Stomach smooth muscle (tissue), 2 donors: Measurements from ENCODE around the gene FMNL1.
A peak's percentile ranks its signal among the peaks of the same experiment; 100 is the strongest.

Experiments
- H3K27ac ChIP-seq: one replicate; pipeline ENCODE4 v1.7.0; 2013; ENCODE audit warnings: mild to moderate bottlenecking, low read length, inconsistent platforms
- H3K27me3 ChIP-seq, 2 donors: one replicate each; pipeline ENCODE4 v1.7.0; 2013; ENCODE audit warnings: low read length in 2 of 2; ENCODE audit not compliant: insufficient read depth in 2 of 2, control insufficient read depth in 1 of 2
- H3K36me3 ChIP-seq, 2 donors: one replicate each; pipeline ENCODE4 v1.7.0; 2013; ENCODE audit warnings: low read length in 2 of 2; ENCODE audit not compliant: control insufficient read depth in 2 of 2, insufficient read depth in 2 of 2
- H3K4me1 ChIP-seq: one replicate; pipeline ENCODE4 v1.7.0; 2013; ENCODE audit warnings: low read length; ENCODE audit not compliant: control insufficient read depth, insufficient read depth
- H3K4me3 ChIP-seq, 2 donors: one replicate each; pipeline ENCODE4 v1.7.0; 2013; ENCODE audit warnings: low read length in 2 of 2
- H3K9ac ChIP-seq, 2 donors: one replicate each; pipeline ENCODE4 v1.7.0; 2013; ENCODE audit warnings: low read length in 2 of 2, mild to moderate bottlenecking in 1 of 2
- H3K9me3 ChIP-seq, 2 donors: one replicate each; pipeline ENCODE4 v1.7.0; 2013; ENCODE audit warnings: low read length in 2 of 2; ENCODE audit not compliant: control insufficient read depth in 2 of 2
- donor health status: healthy.
- donor health status: Pancreatic carcinoma.

The FMNL1 gene

DNA sequence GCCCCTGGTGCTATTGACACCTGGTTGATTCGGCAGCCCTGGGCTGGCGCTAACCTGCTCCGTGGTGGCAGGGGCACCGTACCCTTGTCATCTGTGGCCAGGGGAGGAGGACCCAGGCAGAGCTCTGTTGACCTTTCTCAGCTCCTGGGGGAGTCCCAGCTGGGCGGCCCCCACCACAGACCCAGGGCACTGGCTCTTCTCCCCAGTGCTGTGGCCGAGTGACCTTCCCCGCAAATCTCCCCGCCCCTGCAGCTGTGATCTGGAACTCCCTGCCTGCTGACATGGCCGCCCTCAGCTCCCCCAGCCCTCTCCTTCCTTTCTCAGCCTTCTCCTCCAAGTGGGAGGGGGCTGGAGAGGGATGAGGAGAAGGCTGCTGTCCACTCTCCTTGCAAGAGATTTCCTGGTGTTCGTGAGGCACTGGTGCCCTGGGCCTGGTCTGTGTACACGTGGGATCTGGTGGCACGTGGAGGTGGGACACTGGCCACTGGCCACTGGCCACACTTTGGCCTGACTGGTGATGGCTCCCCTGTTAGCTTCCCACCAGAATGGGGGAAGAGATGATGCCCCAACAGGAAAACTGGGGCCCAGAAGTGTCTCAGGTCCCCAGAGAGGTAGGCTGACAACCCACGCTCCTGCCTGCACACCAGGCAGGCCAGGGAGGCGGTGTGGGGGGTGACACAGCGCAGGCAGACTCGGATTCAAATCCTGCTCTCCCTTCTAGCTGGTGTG is 8.2 kb downstream of the FMNL1 start:
- no peak overlapping the region for H3K4me3 ChIP-seq
- H3K36me3 ChIP-seq, result no peaks in the 10 kb centered on the region
- no peaks in the 10 kb centered on the region for H3K9me3 ChIP-seq
- H3K27me3 ChIP-seq, result peaks cover 0 to 2% of the 10 kb centered on the region in 2 donors
- peaks cover 35% of the 10 kb centered on the region for H3K4me1 ChIP-seq
- no peak overlapping the region for H3K9ac ChIP-seq
- H3K27ac ChIP-seq, result peak overlapping the region; percentile 55

DNA sequence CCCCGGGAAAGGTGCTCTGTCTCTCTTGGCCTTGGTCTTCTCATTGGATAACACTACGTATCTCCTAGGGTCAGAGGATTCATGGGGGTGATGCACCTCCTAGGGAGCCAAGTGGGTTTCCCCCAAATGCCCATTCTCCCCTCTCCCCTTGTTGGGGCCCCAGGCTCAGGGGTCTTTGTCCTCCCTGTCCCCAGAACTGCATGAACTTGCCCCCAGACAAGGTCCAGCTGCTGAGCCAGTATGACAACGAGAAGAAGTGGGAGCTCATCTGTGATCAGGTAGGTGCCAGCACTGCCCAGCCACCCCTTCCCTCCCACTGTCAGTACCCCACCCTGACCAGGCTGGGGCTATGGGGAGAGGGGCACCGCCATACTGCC is 8.7 kb downstream of the FMNL1 start:
- H3K27me3 ChIP-seq, result peaks cover 0 to 6% of the 10 kb centered on the region in 2 donors
- H3K4me1 ChIP-seq, result peaks cover 33% of the 10 kb centered on the region
- no peaks in the 10 kb centered on the region for H3K36me3 ChIP-seq
- H3K27ac ChIP-seq, result no peak overlapping the region
- H3K9ac ChIP-seq, result no peak overlapping the region
- H3K9me3 ChIP-seq, result no peaks in the 10 kb centered on the region
- no peak overlapping the region for H3K4me3 ChIP-seq

DNA sequence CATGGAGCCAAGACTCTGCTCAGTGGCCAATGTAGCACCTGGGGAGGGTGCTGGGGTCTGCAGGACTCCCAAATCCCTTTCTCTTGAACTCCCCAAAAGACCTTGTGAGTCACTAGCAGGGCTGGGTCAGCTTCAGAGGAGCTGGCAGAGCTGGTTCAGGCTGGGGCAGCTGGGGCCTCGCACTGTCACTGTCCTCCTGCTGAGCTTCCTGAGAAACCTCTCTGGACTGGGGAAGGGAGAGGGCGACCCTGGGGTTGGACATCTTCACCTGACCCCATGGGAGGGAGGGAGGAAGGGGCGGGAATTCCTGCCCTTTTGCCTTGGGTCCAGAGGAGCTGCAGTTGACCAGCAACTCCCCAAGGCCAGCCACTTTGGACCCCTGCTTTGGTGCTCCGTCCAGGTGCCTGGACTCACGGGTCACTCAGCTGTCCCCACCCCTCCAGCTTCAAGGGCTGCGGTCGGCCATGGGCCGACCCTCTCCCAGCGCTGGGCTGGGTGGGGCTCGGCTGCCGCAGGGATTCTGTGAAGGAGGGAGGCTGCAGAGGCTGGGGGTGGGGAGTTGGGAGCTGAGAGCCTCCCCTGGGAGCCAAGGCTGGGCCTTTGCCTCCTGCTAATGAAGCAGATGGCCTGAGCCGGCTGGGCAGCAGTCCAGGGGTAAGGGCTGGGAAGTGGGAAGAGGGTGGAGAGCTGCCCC is 9.2 kb downstream of the FMNL1 start:
- Histone ChIP-seq H3K27ac (no peak overlapping the region), H3K9me3 (no peaks in the 10 kb centered on the region), H3K4me1 (peaks cover 38% of the 10 kb centered on the region), H3K36me3 (no peaks in the 10 kb centered on the region), H3K27me3 (peaks cover under 1 to 8% of the 10 kb centered on the region in 2 donors), H3K4me3 (no peak overlapping the region), H3K9ac (no peak overlapping the region)

DNA sequence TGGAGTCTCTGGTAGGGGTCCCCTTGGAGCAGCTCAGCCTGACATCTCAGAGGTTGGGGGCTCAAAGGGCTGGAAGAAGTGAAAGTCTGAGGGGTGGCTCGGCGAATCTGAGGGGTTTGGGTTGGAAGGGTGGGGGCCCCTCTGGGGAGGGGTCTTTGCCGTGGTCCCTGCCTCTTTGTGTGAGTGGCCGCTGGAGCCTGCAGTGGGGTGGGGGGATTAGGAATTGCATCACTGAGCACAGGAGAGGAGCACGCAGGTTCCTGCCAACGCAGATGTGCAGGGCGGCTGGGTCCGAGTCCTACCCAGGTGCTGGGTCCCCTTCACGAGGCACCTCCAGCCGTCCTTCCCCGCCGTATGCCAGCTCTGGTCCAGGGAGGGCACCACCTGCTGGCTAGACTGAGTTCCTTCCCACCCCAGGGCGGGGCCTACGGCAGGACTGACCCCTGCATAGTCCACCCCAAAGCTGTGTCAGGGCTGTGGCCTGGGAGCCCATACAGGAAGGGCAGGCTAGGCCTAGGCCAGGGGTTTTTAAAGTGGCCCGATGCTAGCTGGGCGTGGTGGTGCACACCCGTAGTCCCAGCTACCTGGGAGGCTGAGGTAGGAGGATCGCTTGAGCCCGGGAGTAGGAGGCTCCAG is 9.9 kb downstream of the FMNL1 start:
- no peak overlapping the region for H3K4me3 ChIP-seq
- no peak overlapping the region for H3K9ac ChIP-seq
- peaks cover 2 to 8% of the 10 kb centered on the region in 2 donors for H3K27me3 ChIP-seq
- H3K27ac ChIP-seq, result no peak overlapping the region
- no peaks in the 10 kb centered on the region for H3K9me3 ChIP-seq
- no peaks in the 10 kb centered on the region for H3K36me3 ChIP-seq
- peaks cover 39% of the 10 kb centered on the region for H3K4me1 ChIP-seq

DNA sequence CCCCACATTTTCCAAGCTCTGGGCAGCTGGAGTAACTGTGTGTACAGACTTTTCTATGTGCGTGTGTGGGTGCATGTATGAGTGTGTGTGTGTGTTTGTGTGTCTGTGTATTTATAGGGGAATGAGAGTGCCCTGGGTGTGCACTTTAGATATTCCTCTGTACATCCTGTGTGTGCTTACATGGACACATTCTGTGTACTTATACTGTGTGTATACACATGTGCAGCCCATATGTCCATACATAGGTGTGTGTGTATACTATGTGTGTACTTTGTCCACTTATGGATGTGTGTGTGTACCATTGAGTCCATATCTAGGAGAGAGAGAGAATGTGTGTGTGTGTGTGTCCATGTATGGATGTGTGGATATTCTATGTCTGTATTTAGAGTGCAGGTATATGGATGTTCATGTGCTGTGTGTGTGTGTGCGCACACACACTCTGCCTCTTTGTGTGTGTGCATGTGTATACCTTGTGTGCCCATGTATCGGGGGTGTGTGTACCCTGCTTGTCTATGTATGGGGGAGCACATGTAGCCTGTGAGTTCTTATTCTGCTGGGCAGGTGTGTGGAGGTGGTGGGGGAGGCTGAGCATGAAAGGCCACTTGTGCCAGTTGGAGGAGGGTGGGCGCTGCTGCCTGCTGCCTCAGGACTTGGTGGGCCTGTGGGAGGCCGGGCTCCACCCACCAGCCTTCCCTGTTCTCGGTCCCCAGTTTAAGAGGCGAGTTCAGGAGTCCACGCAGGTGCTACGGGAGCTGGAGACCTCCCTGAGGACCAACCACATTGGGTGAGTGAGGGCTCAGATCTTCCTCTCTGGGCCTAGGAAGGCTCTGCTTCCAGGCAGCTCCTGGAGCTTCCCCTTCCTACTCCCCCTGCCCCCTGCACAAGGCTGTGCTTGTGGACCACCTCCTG is 11.1 kb downstream of the FMNL1 start:
- Histone ChIP-seq H3K36me3 (peaks cover 0 to 2% of the 10 kb centered on the region in 2 donors), H3K27ac (no peak overlapping the region), H3K4me1 (peaks cover 35% of the 10 kb centered on the region), H3K4me3 (no peak overlapping the region), H3K27me3 (peaks cover 2 to 8% of the 10 kb centered on the region in 2 donors), H3K9ac (no peak overlapping the region), H3K9me3 (no peaks in the 10 kb centered on the region)

DNA sequence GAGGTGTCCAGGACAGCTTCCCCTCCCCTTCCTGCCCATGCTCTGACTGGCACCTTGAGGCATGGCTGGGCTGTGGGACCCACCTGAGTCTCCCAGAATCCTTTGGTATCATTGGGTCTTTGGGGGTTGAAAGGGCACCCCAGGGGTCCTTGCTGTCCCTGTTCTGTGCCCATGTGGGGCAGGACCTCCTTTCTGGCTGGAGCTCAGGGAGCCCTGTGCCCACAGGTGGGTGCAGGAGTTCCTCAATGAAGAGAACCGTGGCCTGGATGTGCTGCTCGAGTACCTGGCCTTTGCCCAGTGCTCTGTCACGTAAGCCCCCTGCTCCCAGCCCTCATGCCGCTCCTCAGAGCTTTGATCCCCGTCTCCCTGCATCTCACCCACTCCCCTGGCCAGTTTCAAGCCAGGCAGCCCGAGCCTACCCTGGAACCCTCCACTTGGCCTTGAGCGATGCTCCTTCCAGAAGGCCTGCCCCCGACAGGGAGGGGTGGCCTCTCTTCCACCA is 11.8 kb downstream of the FMNL1 start:
- Histone ChIP-seq H3K36me3 (peaks cover 0 to 2% of the 10 kb centered on the region in 2 donors), H3K9ac (no peak overlapping the region), H3K4me1 (peaks cover 31% of the 10 kb centered on the region), H3K4me3 (no peak overlapping the region), H3K9me3 (no peaks in the 10 kb centered on the region), H3K27ac (no peak overlapping the region), H3K27me3 (peaks cover 5 to 13% of the 10 kb centered on the region in 2 donors)

DNA sequence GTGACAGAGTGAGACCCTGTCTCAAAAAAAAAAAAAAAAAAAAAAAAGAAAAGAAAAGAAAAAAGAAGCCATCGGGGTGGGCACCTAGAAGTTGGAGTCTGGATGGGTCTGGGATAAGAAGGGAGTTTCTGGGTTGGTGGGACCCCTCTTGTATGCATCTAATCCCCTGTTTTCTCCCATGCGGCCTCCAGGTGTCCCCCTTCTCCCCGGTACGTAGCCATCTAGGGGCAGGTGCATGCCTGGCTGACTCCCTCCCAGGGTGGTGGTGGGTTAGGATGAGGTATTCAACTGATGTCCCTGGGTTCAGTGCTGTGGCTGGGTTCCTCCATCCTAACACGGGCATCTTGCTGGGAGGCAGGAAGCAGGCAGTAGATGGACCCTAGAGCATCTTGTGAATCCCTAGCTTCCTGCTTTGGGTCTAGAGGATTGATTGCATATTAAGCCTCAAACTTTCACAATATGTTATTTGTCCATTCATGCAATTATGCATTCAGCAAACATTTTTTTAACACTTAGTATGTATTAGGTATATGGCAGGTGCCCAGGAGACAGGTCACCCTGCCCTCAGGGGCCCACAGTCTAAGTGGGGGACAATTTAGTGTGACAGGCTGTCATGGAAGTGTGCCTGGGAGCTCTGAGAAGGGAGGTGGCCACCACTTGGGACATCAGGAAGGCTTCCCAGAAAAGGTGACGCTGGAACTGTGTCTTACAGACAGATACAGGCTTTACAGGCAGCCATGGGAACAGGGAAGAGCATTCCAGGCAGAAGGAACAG is 13.1 kb downstream of the FMNL1 start:
- Histone ChIP-seq H3K27me3 (peaks cover 15 to 17% of the 10 kb centered on the region in 2 donors), H3K4me3 (no peak overlapping the region), H3K9ac (no peak overlapping the region), H3K36me3 (peaks cover 0 to 2% of the 10 kb centered on the region in 2 donors), H3K4me1 (peaks cover 23% of the 10 kb centered on the region), H3K9me3 (no peaks in the 10 kb centered on the region), H3K27ac (peak overlapping the region; percentile 11)

DNA sequence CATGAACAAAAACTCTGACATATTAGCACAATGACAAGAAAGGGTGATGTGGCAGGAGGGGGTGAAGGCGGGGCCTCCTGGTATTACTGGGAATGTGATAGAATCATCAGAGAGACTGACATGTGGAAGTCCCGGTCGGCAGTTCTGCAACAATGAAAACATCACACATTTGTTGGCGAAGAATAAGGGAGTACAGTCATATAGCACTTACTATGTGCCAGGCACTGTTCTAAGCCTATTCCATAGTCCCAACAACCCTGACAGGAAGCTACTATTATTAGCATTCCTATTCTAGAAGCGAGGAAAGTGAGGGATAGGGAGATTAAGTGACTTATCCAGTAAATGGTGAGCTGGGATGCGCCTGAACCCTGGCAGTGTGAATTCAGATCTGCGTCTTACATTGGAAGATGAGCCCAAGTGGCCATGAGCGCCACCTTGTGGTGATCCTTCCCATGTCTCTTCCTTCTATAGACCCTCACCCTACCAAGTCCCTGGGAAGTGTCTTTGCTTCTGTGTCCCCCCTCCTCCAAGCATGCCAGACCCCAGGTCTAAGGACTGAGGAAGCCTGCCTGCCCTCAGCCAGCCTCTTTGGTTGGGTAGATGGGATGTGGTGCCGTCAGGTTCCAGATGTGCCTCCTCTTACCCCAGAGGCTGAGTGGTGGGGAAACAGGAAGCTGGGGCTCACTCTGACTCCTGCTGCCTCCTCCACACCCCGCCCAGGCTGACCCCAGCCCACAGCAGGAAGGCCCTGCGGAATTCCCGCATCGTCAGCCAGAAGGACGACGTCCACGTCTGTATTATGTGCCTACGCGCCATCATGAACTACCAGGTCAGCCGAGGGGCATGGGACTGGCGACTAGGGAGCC is 14.0 kb downstream of the FMNL1 start:
- Histone ChIP-seq H3K4me3 (no peak overlapping the region), H3K27me3 (peaks cover 20 to 23% of the 10 kb centered on the region in 2 donors), H3K27ac (peak overlapping the region; percentile 11), H3K9me3 (no peaks in the 10 kb centered on the region), H3K4me1 (peaks cover 17% of the 10 kb centered on the region), H3K36me3 (peaks cover 0 to 2% of the 10 kb centered on the region in 2 donors), H3K9ac (no peak overlapping the region)

DNA sequence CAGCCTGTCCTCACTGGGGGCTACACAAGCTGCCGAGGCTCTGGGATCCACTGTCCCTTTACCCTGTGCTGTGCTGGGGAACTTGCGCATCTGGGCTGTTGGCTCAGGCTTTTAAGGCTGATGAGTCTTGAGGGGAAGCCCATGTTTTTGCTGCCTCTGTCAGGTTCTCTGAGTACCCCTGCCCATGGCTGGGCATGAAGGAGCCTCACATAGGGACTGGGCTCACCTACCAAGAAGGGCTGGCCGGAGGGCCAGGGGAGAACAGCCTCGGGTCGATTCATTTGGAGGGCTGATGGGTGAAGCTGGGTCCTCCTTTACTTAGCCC is 14.6 kb downstream of the FMNL1 start:
- Histone ChIP-seq H3K9me3 (no peaks in the 10 kb centered on the region), H3K9ac (no peak overlapping the region), H3K27me3 (peaks cover 26 to 29% of the 10 kb centered on the region in 2 donors), H3K27ac (no peak overlapping the region), H3K4me3 (no peak overlapping the region), H3K36me3 (peaks cover 0 to 2% of the 10 kb centered on the region in 2 donors), H3K4me1 (peaks cover 17% of the 10 kb centered on the region)
